ENCODE measurements around the gene YWHAE. TPM values are rescaled to one million over a fixed set of nuclear protein-coding genes. Genes with fewer than 3 reads are reported as not detected.
"Not testable (repeated sequence)": the region's sequence is repeated elsewhere in the genome, so short reads cannot be mapped to it uniquely, and the experiment has no call there.

YWHAE gene
- total and polyA plus RNA-seq, 4 donors: 408 to 1,947 (median 1,068) TPM

DNA sequence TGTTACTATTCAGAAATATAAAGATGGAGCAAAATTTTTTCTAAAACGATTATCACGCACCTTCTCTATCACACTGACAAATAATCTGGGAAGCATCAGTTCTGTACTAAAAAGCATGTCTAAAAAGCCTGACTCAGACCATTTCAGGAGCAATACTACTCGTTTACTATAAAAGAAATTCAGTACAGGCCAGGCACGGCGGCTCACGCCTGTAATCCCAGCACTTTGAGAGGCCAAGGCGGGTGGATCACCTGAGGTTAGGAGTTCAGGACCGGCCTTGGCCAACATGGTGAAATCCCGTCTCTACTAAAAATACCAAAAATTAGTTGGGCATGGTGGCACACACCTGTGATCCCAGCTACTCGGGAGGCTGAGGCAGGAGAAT, 21.6 kb downstream of the YWHAE start:
- not testable (repeated sequence) for H3K27me3 ChIP-seq (ENCODE audit: control insufficient read depth, insufficient read depth, low read length); H3K27ac ChIP-seq (ENCODE audit: low read depth, low read length); H3K4me3 ChIP-seq (ENCODE audit: low read depth, low read length); DNase-seq (ENCODE audit: low read depth in 4 of 6, low spot score in 6 of 6); H3K9me3 ChIP-seq (ENCODE audit: control insufficient read depth, insufficient read depth, low read length)
- Histone ChIP-seq H3K4me1 (ENCODE audit: control insufficient read depth, insufficient read depth, low read length) (peaks cover 44% of the 10 kb centered on the region), H3K36me3 (ENCODE audit: control insufficient read depth, insufficient read depth, low read length) (peaks cover 12% of the 10 kb centered on the region)
- 71% methylated on average over 8 of the region's 10 CpGs for WGBS (ENCODE audit: insufficient coverage)

GRCh38 chr17:1377334-1377733, 22.7 kb downstream of the YWHAE start:
- Histone ChIP-seq H3K9me3 (ENCODE audit: control insufficient read depth, insufficient read depth, low read length) (no peaks in the 10 kb centered on the region), H3K4me1 (ENCODE audit: control insufficient read depth, insufficient read depth, low read length) (peaks cover 38% of the 10 kb centered on the region), H3K4me3 (ENCODE audit: low read depth, low read length) (no peak overlapping the region), H3K27ac (ENCODE audit: low read depth, low read length) (no peak overlapping the region), H3K36me3 (ENCODE audit: control insufficient read depth, insufficient read depth, low read length) (peaks cover 18% of the 10 kb centered on the region), H3K27me3 (ENCODE audit: control insufficient read depth, insufficient read depth, low read length) (no peaks in the 10 kb centered on the region)
- no peak for DNase-seq (ENCODE audit: low read depth in 4 of 6, low spot score in 6 of 6)
- 79% methylated on average over 2 of the region's 3 CpGs for WGBS (ENCODE audit: insufficient coverage)

DNA sequence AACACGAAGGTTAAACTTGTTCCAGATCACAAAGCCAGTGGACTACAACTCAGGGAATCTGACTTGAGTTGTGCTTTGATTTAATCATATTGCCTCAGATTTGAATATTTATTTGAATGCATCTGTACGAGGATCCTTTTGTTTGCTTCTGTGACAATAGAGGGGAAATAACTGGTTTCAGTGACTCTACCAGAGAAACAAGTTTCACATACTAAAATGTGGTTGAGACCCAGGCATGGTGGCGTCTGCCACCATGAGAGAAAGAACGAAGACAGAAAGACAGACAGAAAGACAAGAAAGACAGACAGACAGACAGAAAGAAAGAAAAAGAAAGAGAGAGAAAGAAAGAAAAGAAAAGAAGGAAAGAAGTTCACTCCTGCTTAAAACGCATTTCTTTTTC, 24.0 kb downstream of the YWHAE start:
- Histone ChIP-seq H3K36me3 (ENCODE audit: control insufficient read depth, insufficient read depth, low read length) (peaks cover 16% of the 10 kb centered on the region), H3K27me3 (ENCODE audit: control insufficient read depth, insufficient read depth, low read length) (no peaks in the 10 kb centered on the region), H3K4me3 (ENCODE audit: low read depth, low read length) (no peak overlapping the region), H3K4me1 (ENCODE audit: control insufficient read depth, insufficient read depth, low read length) (peaks cover 35% of the 10 kb centered on the region), H3K27ac (ENCODE audit: low read depth, low read length) (no peak overlapping the region), H3K9me3 (ENCODE audit: control insufficient read depth, insufficient read depth, low read length) (no peaks in the 10 kb centered on the region)
- DNase-seq (ENCODE audit: low read depth in 4 of 6, low spot score in 6 of 6): no peak
- no CpG with 5 or more reads among the region's 5 CpGs for WGBS (ENCODE audit: insufficient coverage)

DNA sequence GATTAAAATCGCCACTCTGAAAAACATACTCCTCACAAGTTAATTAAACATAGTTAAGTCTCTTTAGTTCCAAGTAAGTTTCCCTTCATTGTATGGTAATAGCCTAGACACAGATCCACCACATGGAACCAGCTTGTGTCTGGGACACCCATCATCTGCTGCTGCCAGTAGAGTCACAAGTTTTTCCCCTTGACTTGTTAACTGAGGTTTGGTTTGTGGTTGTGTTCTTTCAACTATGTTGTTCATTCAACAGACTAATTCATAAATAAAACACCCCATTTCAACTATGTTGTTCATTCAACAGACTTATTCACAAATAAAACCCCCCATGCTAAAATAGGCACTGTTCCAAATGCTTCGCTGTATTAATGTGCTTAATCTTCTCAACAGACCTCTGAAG, 24.4 kb downstream of the YWHAE start:
- no peaks in the 10 kb centered on the region for H3K27me3 ChIP-seq (ENCODE audit: control insufficient read depth, insufficient read depth, low read length)
- H3K4me3 ChIP-seq (ENCODE audit: low read depth, low read length): no peak overlapping the region
- peaks cover 16% of the 10 kb centered on the region for H3K36me3 ChIP-seq (ENCODE audit: control insufficient read depth, insufficient read depth, low read length)
- no peak for DNase-seq (ENCODE audit: low read depth in 4 of 6, low spot score in 6 of 6)
- peaks cover 33% of the 10 kb centered on the region for H3K4me1 ChIP-seq (ENCODE audit: control insufficient read depth, insufficient read depth, low read length)
- no peaks in the 10 kb centered on the region for H3K9me3 ChIP-seq (ENCODE audit: control insufficient read depth, insufficient read depth, low read length)
- H3K27ac ChIP-seq (ENCODE audit: low read depth, low read length): no peak overlapping the region
- WGBS (ENCODE audit: insufficient coverage): no CpG with 5 or more reads among the region's 2 CpGs

DNA sequence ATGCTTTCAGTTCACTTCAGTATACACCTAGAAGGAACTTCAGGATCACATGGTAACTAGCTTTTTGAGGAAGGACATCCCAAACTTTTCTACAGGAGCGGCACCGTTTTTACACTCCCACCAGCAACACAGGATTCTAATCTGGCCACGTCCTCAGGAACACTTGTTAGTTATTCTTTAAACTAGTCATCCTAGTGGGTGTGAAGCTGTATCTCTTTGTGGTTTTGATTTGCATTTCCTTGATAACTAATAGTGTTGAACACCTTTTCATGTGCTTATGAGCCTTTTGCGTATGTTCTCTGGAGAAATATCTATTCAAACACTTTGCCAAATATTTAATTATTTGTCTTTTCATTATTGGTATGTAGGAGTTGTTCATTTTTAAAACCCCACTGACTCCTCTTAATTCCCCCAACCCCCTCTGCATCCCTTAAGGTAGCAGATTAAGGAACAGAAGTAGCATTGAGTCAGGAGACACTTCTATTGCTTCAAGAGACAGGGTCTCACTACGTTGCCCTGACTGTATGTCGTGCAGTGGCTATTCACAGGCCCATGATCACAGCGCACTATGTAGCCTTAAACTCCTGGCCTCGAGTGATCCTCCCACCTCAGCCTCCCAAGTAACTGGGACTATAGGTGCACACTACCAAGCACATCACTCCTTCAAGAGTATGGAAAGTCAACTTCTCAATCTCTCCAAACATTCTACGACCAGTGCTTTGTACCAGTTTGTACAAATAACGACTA, 25.4 kb downstream of the YWHAE start:
- WGBS (ENCODE audit: insufficient coverage): 83% methylated on average over 6 of the region's 10 CpGs
- H3K9me3 ChIP-seq (ENCODE audit: control insufficient read depth, insufficient read depth, low read length): no peaks in the 10 kb centered on the region
- no peaks in the 10 kb centered on the region for H3K27me3 ChIP-seq (ENCODE audit: control insufficient read depth, insufficient read depth, low read length)
- no peak overlapping the region for H3K4me3 ChIP-seq (ENCODE audit: low read depth, low read length)
- peaks cover 18% of the 10 kb centered on the region for H3K36me3 ChIP-seq (ENCODE audit: control insufficient read depth, insufficient read depth, low read length)
- peaks cover 30% of the 10 kb centered on the region for H3K4me1 ChIP-seq (ENCODE audit: control insufficient read depth, insufficient read depth, low read length)
- H3K27ac ChIP-seq (ENCODE audit: low read depth, low read length): no peak overlapping the region
- DNase-seq (ENCODE audit: low read depth in 4 of 6, low spot score in 6 of 6): no peak

- WGBS (ENCODE audit: insufficient coverage): 66% methylated on average over 4 of the region's 9 CpGs
- Histone ChIP-seq H3K4me3 (ENCODE audit: low read depth, low read length) (no peak overlapping the region), H3K9me3 (ENCODE audit: control insufficient read depth, insufficient read depth, low read length) (no peaks in the 10 kb centered on the region), H3K4me1 (ENCODE audit: control insufficient read depth, insufficient read depth, low read length) (peaks cover 26% of the 10 kb centered on the region), H3K27ac (ENCODE audit: low read depth, low read length) (no peak overlapping the region), H3K27me3 (ENCODE audit: control insufficient read depth, insufficient read depth, low read length) (no peaks in the 10 kb centered on the region), H3K36me3 (ENCODE audit: control insufficient read depth, insufficient read depth, low read length) (peaks cover 18% of the 10 kb centered on the region)
- DNase-seq (ENCODE audit: low read depth in 4 of 6, low spot score in 6 of 6): peak in 1 of 6 donors; percentile 69
Measured at GRCh38 chr17:1373707-1374237, 26.2 kb downstream of the YWHAE start.

- Histone ChIP-seq H3K9me3 (ENCODE audit: control insufficient read depth, insufficient read depth, low read length) (no peaks in the 10 kb centered on the region), H3K4me3 (ENCODE audit: low read depth, low read length) (no peak overlapping the region), H3K36me3 (ENCODE audit: control insufficient read depth, insufficient read depth, low read length) (peaks cover 16% of the 10 kb centered on the region), H3K4me1 (ENCODE audit: control insufficient read depth, insufficient read depth, low read length) (peaks cover 27% of the 10 kb centered on the region), H3K27ac (ENCODE audit: low read depth, low read length) (no peak overlapping the region), H3K27me3 (ENCODE audit: control insufficient read depth, insufficient read depth, low read length) (no peaks in the 10 kb centered on the region)
- 94% methylated on average over 6 of the region's 7 CpGs for WGBS (ENCODE audit: insufficient coverage)
- DNase-seq (ENCODE audit: low read depth in 4 of 6, low spot score in 6 of 6): no peak
Measured at GRCh38 chr17:1372618-1373017, 27.4 kb downstream of the YWHAE start.

GRCh38 chr17:1371893-1372590, 28.0 kb downstream of the YWHAE start:
- H3K4me1 ChIP-seq (ENCODE audit: control insufficient read depth, insufficient read depth, low read length): peaks cover 21% of the 10 kb centered on the region
- H3K36me3 ChIP-seq (ENCODE audit: control insufficient read depth, insufficient read depth, low read length): peaks cover 11% of the 10 kb centered on the region
- WGBS (ENCODE audit: insufficient coverage): 91% methylated on average over 4 of the region's 17 CpGs
- DNase-seq (ENCODE audit: low read depth in 4 of 6, low spot score in 6 of 6): no peak
- H3K27ac ChIP-seq (ENCODE audit: low read depth, low read length): no peak overlapping the region
- H3K9me3 ChIP-seq (ENCODE audit: control insufficient read depth, insufficient read depth, low read length): no peaks in the 10 kb centered on the region
- H3K27me3 ChIP-seq (ENCODE audit: control insufficient read depth, insufficient read depth, low read length): no peaks in the 10 kb centered on the region
- H3K4me3 ChIP-seq (ENCODE audit: low read depth, low read length): no peak overlapping the region

GRCh38 chr17:1368588-1368987, 31.4 kb downstream of the YWHAE start:
- H3K4me3 ChIP-seq (ENCODE audit: low read depth, low read length): no peak overlapping the region
- H3K4me1 ChIP-seq (ENCODE audit: control insufficient read depth, insufficient read depth, low read length): peaks cover 19% of the 10 kb centered on the region
- no peak for DNase-seq (ENCODE audit: low read depth in 4 of 6, low spot score in 6 of 6)
- WGBS (ENCODE audit: insufficient coverage): 60% methylated on average over 1 of the region's 4 CpGs
- no peaks in the 10 kb centered on the region for H3K9me3 ChIP-seq (ENCODE audit: control insufficient read depth, insufficient read depth, low read length)
- H3K36me3 ChIP-seq (ENCODE audit: control insufficient read depth, insufficient read depth, low read length): peaks cover 25% of the 10 kb centered on the region
- no peaks in the 10 kb centered on the region for H3K27me3 ChIP-seq (ENCODE audit: control insufficient read depth, insufficient read depth, low read length)
- no peak overlapping the region for H3K27ac ChIP-seq (ENCODE audit: low read depth, low read length)

DNA sequence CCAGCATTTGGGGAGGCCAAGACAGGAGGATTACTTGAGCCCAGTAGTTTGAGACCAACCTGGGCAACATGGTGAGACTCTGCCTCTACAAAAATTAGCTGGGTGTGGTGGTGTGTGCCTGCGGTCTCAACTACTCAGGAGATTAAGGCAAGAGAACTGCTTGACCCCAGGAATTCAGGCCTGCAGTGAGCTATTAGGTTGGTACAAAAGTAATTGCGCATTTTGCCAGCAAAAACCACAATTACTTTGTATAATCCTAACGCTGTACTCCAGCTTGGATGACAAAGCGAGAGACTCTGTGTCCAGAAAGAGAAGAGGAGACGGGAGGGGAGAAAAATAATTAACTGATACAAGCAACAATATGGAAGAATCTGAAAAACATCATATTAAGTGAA, 32.7 kb downstream of the YWHAE start:
- H3K36me3 ChIP-seq (ENCODE audit: control insufficient read depth, insufficient read depth, low read length): peaks cover 17% of the 10 kb centered on the region
- H3K9me3 ChIP-seq (ENCODE audit: control insufficient read depth, insufficient read depth, low read length): no peaks in the 10 kb centered on the region
- 50% methylated on average over 1 of the region's 5 CpGs for WGBS (ENCODE audit: insufficient coverage)
- H3K27ac ChIP-seq (ENCODE audit: low read depth, low read length): no peak overlapping the region
- DNase-seq (ENCODE audit: low read depth in 4 of 6, low spot score in 6 of 6): no peak
- peaks cover 19% of the 10 kb centered on the region for H3K4me1 ChIP-seq (ENCODE audit: control insufficient read depth, insufficient read depth, low read length)
- H3K4me3 ChIP-seq (ENCODE audit: low read depth, low read length): no peak overlapping the region
- H3K27me3 ChIP-seq (ENCODE audit: control insufficient read depth, insufficient read depth, low read length): no peaks in the 10 kb centered on the region

Data from spinal cord (tissue), 10 donors.